Trophoblast cell (in vitro differentiated cells and primary cell): ENCODE data around the gene NEAT1.
A peak's percentile ranks its signal among the peaks of the same experiment; 100 is the strongest.

Experiments
- DNase-seq, 2 donors: peaks; one replicate each; pipeline ENCODE4 v3.0.0-alpha.2; 2016
- H2AFZ ChIP-seq: 2 replicates; pipeline ENCODE4 v1.6.1; 2013; ENCODE audit warnings: low read length, moderate library complexity, mild to moderate bottlenecking; ENCODE audit not compliant: insufficient read depth, poor library complexity
- H2AK5ac ChIP-seq: 2 replicates; pipeline ENCODE4 v1.6.1; 2013; ENCODE audit warnings: mild to moderate bottlenecking, low read length
- H2BK120ac ChIP-seq: 2 replicates; pipeline ENCODE4 v1.6.1; 2013; ENCODE audit warnings: low read length, mild to moderate bottlenecking, moderate library complexity; ENCODE audit not compliant: insufficient read depth, poor library complexity
- H2BK12ac ChIP-seq: 2 replicates; pipeline ENCODE4 v1.6.1; 2013; ENCODE audit warnings: mild to moderate bottlenecking, low read length, moderate library complexity
- H2BK5ac ChIP-seq: 2 replicates; pipeline ENCODE4 v1.6.1; 2013; ENCODE audit warnings: low read length, low read depth, moderate library complexity, mild to moderate bottlenecking; ENCODE audit not compliant: poor library complexity
- H3K14ac ChIP-seq: 2 replicates; pipeline ENCODE4 v1.6.1; 2013; ENCODE audit warnings: mild to moderate bottlenecking, low read length
- H3K18ac ChIP-seq: 2 replicates; pipeline ENCODE4 v1.6.1; 2013; ENCODE audit warnings: mild to moderate bottlenecking, low read length
- H3K23ac ChIP-seq: 2 replicates; pipeline ENCODE4 v1.6.1; 2013; ENCODE audit warnings: low read length
- H3K27ac ChIP-seq: 2 replicates; pipeline ENCODE4 v1.5.1; 2013; ENCODE audit warnings: low read depth, mild to moderate bottlenecking, inconsistent platforms, low read length, moderate library complexity
- H3K27me3 ChIP-seq: 2 replicates; pipeline ENCODE4 v1.6.1; 2013; ENCODE audit warnings: inconsistent platforms, mild to moderate bottlenecking, low read length, moderate library complexity; ENCODE audit not compliant: insufficient read depth
- H3K36me3 ChIP-seq, 2 experiments: 1 replicate in 1 of 2; 2 replicates in 1 of 2; pipeline ENCODE4 v1.6.1; 2013; ENCODE audit warnings: low read length in 2 of 2, mild to moderate bottlenecking in 2 of 2, moderate library complexity in 1 of 2; ENCODE audit not compliant: insufficient read depth in 2 of 2, control insufficient read depth in 1 of 2
- H3K4ac ChIP-seq: 2 replicates; pipeline ENCODE4 v1.6.1; 2013; ENCODE audit warnings: low read depth, mild to moderate bottlenecking, low read length, moderate library complexity
- H3K4me1 ChIP-seq, 2 experiments: 1 replicate in 1 of 2; 2 replicates in 1 of 2; pipeline ENCODE4 v1.6.1; 2013; ENCODE audit warnings: low read length in 2 of 2, mild to moderate bottlenecking in 2 of 2, moderate library complexity in 1 of 2; ENCODE audit not compliant: insufficient read depth in 2 of 2, control insufficient read depth in 1 of 2
- H3K4me2 ChIP-seq: 2 replicates; pipeline ENCODE4 v1.6.1; 2013; ENCODE audit warnings: inconsistent platforms, mild to moderate bottlenecking, low read length, moderate library complexity
- H3K4me3 ChIP-seq: 2 replicates; pipeline ENCODE4 v1.5.1; 2013; ENCODE audit warnings: mild to moderate bottlenecking, low read depth, low read length, inconsistent platforms
- H3K79me1 ChIP-seq: one replicate; pipeline ENCODE4 v1.6.1; 2013; ENCODE audit warnings: low read length
- H3K79me2 ChIP-seq: 2 replicates; pipeline ENCODE4 v1.6.1; 2013; ENCODE audit warnings: low read length, mild to moderate bottlenecking; ENCODE audit not compliant: control insufficient read depth, insufficient read depth, poor library complexity
- H3K9ac ChIP-seq: 2 replicates; pipeline ENCODE4 v1.6.1; 2013; ENCODE audit warnings: mild to moderate bottlenecking, low read length
- H3K9me3 ChIP-seq: 2 replicates; pipeline ENCODE4 v1.6.1; 2013; ENCODE audit warnings: low read depth, mild to moderate bottlenecking, control low read depth, inconsistent platforms, low read length; ENCODE audit not compliant: insufficient read depth
- H4K12ac ChIP-seq: 2 replicates; pipeline ENCODE4 v1.6.1; 2013; ENCODE audit warnings: low read depth, mild to moderate bottlenecking, low read length, moderate library complexity
- H4K8ac ChIP-seq: 2 replicates; pipeline ENCODE4 v1.6.1; 2013; ENCODE audit warnings: low read depth, mild to moderate bottlenecking, low read length, moderate library complexity
- H4K91ac ChIP-seq: one replicate; pipeline ENCODE4 v1.6.1; 2013; ENCODE audit warnings: low read depth, mild to moderate bottlenecking, low read length, moderate library complexity
- WGBS: extraction: QIAGEN DNeasy Blood & Tissue Kit; methylation state at CpG from one replicate; pipeline ENCODE4 v1.1.7; 2013; ENCODE audit warnings: missing lambda C conversion rate; ENCODE audit not compliant: insufficient read length, insufficient coverage; ENCODE audit errors: extremely low coverage; 5-methylcytosine and 5-hydroxymethylcytosine counted together

NEAT1 gene

DNA sequence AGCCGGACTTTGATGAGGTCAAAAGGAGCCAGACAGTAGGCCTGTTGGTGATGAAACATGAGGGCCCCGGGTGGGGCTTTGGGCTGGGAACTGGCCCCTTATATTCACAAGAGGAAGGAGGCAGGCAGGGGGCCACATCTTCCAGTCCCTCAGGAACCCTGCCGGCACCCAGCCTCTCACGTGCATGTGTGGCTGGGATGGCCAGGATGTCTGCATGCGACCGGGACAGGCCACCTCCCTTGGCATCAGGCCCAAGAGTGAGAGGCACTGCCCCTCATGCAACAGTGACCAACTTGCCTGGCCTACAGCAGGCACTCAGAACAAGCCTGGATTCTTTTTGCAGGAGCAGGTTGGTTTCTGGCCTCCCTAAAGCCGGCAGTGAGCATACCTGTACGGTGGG, 45.6 kb upstream of the NEAT1 start:
- no peak overlapping the region for H2BK120ac ChIP-seq
- H3K9ac ChIP-seq: no peak overlapping the region
- H3K4me2 ChIP-seq: no peak overlapping the region
- H2BK5ac ChIP-seq: no peak overlapping the region
- no peaks in the 10 kb centered on the region for H3K27me3 ChIP-seq
- H4K91ac ChIP-seq: no peak overlapping the region
- H3K18ac ChIP-seq: no peak overlapping the region
- no peak overlapping the region for H2BK12ac ChIP-seq
- H3K4me1 ChIP-seq: peaks cover 7 to 9% of the 10 kb centered on the region in 2 experiments
- H4K8ac ChIP-seq: no peak overlapping the region
- no peak overlapping the region for H3K23ac ChIP-seq
- peaks cover 3% of the 10 kb centered on the region for H3K9me3 ChIP-seq
- WGBS: no CpG with 5 or more reads among the region's 8 CpGs
- H2AFZ ChIP-seq: no peak overlapping the region
- H3K79me1 ChIP-seq: peaks cover 8% of the 10 kb centered on the region
- H3K36me3 ChIP-seq: no peaks in the 10 kb centered on the region
- H3K27ac ChIP-seq: no peak overlapping the region
- H3K4me3 ChIP-seq: no peak overlapping the region
- no peak for DNase-seq
- no peak overlapping the region for H3K14ac ChIP-seq
- H4K12ac ChIP-seq: no peak overlapping the region
- H3K4ac ChIP-seq: no peak overlapping the region
- no peak overlapping the region for H2AK5ac ChIP-seq
- peaks cover 1% of the 10 kb centered on the region for H3K79me2 ChIP-seq

GRCh38 chr11:65377777-65378176, 44.8 kb upstream of the NEAT1 start:
- Histone ChIP-seq H4K91ac (peak overlapping the region; percentile 38), H3K9me3 (peaks cover 3% of the 10 kb centered on the region)

GRCh38 chr11:65378208-65378927, 44.2 kb upstream of the NEAT1 start:
- no peak overlapping the region for H3K27ac ChIP-seq
- H2AFZ ChIP-seq: no peak overlapping the region
- no CpG with 5 or more reads among the region's 19 CpGs for WGBS
- no peak overlapping the region for H4K8ac ChIP-seq
- H3K4ac ChIP-seq: no peak overlapping the region
- H3K79me1 ChIP-seq: peaks cover 19% of the 10 kb centered on the region
- H3K79me2 ChIP-seq: peaks cover 5% of the 10 kb centered on the region
- H3K36me3 ChIP-seq: no peaks in the 10 kb centered on the region
- no peak overlapping the region for H3K4me2 ChIP-seq
- H3K14ac ChIP-seq: no peak overlapping the region
- H4K91ac ChIP-seq: peak overlapping the region; percentile 38
- H4K12ac ChIP-seq: no peak overlapping the region
- H2BK12ac ChIP-seq: no peak overlapping the region
- H2AK5ac ChIP-seq: peak overlapping the region; percentile 24
- no peak overlapping the region for H2BK120ac ChIP-seq
- no peak overlapping the region for H3K18ac ChIP-seq
- H3K9me3 ChIP-seq: peaks cover 3% of the 10 kb centered on the region
- no peak overlapping the region for H3K9ac ChIP-seq
- no peak overlapping the region for H2BK5ac ChIP-seq
- no peak overlapping the region for H3K23ac ChIP-seq
- H3K4me3 ChIP-seq: no peak overlapping the region
- H3K4me1 ChIP-seq: peaks cover 18 to 19% of the 10 kb centered on the region in 2 experiments
- no peaks in the 10 kb centered on the region for H3K27me3 ChIP-seq
- no peak for DNase-seq

More at GRCh38 chr11:65377777-65378176, 44.8 kb upstream of the NEAT1 start:
- H2BK12ac ChIP-seq: no peak overlapping the region
- H3K4me2 ChIP-seq: no peak overlapping the region
- no peak for DNase-seq
- no peak overlapping the region for H2BK5ac ChIP-seq
- H2AK5ac ChIP-seq: peak overlapping the region; percentile 13
- H3K27me3 ChIP-seq: no peaks in the 10 kb centered on the region
- H3K27ac ChIP-seq: no peak overlapping the region
- no peak overlapping the region for H3K4ac ChIP-seq
- no peak overlapping the region for H3K4me3 ChIP-seq
- no CpG with 5 or more reads among the region's 8 CpGs for WGBS
- no peak overlapping the region for H2AFZ ChIP-seq
- H3K18ac ChIP-seq: no peak overlapping the region
- H3K79me2 ChIP-seq: peaks cover 5% of the 10 kb centered on the region
- H3K4me1 ChIP-seq: peaks cover 12 to 14% of the 10 kb centered on the region in 2 experiments
- H3K79me1 ChIP-seq: peaks cover 13% of the 10 kb centered on the region
- H3K23ac ChIP-seq: no peak overlapping the region
- H3K36me3 ChIP-seq: no peaks in the 10 kb centered on the region
- no peak overlapping the region for H4K12ac ChIP-seq
- no peak overlapping the region for H3K14ac ChIP-seq
- no peak overlapping the region for H3K9ac ChIP-seq
- no peak overlapping the region for H4K8ac ChIP-seq
- H2BK120ac ChIP-seq: no peak overlapping the region

GRCh38 chr11:65378928-65379638, 43.5 kb upstream of the NEAT1 start:
- Histone ChIP-seq H3K36me3 (no peaks in the 10 kb centered on the region), H2BK5ac (no peak overlapping the region), H3K27ac (no peak overlapping the region), H4K12ac (no peak overlapping the region), H3K14ac (no peak overlapping the region), H2AK5ac (peak overlapping the region; percentile 40), H3K9ac (no peak overlapping the region), H3K4me3 (no peak overlapping the region), H3K4me2 (no peak overlapping the region), H4K8ac (no peak overlapping the region), H3K23ac (no peak overlapping the region), H4K91ac (peak overlapping the region; percentile 30), H3K18ac (no peak overlapping the region), H2AFZ (no peak overlapping the region), H2BK12ac (peak overlapping the region; percentile 8), H3K79me2 (peaks cover 5% of the 10 kb centered on the region), H3K79me1 (peaks cover 23% of the 10 kb centered on the region), H3K27me3 (no peaks in the 10 kb centered on the region), H2BK120ac (peak overlapping the region; percentile 11), H3K4ac (no peak overlapping the region), H3K9me3 (peaks cover 3% of the 10 kb centered on the region), H3K4me1 (peaks cover 22 to 24% of the 10 kb centered on the region in 2 experiments)
- WGBS: no CpG with 5 or more reads among the region's 14 CpGs
- no peak for DNase-seq
